NB4 (cell line): ENCODE results near the gene RAB11FIP3.

ENCODE experiments used
- POLR2A ChIP-seq: IDR thresholded peaks from 2 replicates; pipeline ENCODE4 v1.6.1; 2011; ENCODE audit warnings: mild to moderate bottlenecking; ENCODE audit not compliant: insufficient read length; ENCODE audit errors: extremely low read depth
- TF ChIP-seq, protein P1 (sequence below): IDR thresholded peaks from one replicate; pipeline ENCODE4 v1.5.1; 2012; ENCODE audit warnings: low read depth, low read length

DNA sequence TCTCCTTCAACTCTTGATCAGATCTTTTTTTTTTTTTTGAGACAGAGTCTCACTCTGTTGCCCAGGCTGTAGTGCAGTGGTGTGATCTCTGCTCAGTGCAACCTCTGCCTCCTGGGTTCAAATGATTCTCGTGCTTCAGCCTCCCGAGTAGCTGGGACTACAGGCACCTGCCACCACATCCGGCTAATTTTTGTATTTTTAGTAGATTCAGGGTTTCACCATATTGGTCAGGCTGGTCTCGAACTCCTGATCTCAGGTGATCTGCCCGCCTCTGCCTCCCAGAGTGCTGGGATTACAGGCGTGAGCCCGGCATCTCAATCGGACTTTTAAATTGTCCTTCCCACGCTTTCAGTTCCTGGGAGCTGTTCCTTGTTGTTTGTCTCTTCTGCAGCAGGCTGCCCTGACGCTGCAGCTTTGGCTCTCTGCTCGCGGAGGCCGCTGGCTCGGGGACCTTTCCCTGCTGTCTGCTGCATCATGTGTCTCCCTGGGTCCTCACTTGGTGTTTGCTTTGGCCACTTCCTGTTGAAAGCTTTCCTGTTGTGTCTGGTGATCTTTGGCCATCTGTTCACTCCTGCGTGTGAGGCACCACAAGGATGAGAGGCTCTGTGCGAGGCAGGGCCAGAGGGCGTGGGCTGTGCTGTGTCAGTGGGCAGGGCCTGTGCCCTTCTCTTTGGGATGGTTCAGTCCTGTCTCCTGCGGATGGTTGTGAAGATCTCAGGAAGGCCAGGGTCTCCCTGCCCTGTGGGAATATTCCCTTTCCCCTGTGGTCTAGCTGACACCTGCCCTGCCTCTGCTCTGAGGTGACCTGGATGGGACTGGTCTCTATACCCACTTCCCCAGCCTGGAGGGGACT lies 83.7 kb downstream of the RAB11FIP3 start:
- no peak for TF ChIP-seq POLR2A
- TF ChIP-seq, protein P1, sequence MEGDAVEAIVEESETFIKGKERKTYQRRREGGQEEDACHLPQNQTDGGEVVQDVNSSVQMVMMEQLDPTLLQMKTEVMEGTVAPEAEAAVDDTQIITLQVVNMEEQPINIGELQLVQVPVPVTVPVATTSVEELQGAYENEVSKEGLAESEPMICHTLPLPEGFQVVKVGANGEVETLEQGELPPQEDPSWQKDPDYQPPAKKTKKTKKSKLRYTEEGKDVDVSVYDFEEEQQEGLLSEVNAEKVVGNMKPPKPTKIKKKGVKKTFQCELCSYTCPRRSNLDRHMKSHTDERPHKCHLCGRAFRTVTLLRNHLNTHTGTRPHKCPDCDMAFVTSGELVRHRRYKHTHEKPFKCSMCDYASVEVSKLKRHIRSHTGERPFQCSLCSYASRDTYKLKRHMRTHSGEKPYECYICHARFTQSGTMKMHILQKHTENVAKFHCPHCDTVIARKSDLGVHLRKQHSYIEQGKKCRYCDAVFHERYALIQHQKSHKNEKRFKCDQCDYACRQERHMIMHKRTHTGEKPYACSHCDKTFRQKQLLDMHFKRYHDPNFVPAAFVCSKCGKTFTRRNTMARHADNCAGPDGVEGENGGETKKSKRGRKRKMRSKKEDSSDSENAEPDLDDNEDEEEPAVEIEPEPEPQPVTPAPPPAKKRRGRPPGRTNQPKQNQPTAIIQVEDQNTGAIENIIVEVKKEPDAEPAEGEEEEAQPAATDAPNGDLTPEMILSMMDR = no peak
